OCI-LY3 (cell line): Measurements from ENCODE around the gene CTNNBL1.

Experiments
- EZH2phosphoT487 ChIP-seq: fragments of 200-600 bp; shearing (Covaris generic); IDR thresholded peaks from 2 replicates; pipeline ENCODE4 v1.6.1; 2018; ENCODE audit warnings: antibody characterized with exemption, mixed run types, low read depth
- TF ChIP-seq, protein P1 (sequence below): fragments of 200-600, 300-600 bp; sonication (generic); IDR thresholded peaks from 2 replicates; pipeline ENCODE4 v1.5.1; 2014; ENCODE audit warnings: antibody characterized with exemption, low read length, low read depth

DNA sequence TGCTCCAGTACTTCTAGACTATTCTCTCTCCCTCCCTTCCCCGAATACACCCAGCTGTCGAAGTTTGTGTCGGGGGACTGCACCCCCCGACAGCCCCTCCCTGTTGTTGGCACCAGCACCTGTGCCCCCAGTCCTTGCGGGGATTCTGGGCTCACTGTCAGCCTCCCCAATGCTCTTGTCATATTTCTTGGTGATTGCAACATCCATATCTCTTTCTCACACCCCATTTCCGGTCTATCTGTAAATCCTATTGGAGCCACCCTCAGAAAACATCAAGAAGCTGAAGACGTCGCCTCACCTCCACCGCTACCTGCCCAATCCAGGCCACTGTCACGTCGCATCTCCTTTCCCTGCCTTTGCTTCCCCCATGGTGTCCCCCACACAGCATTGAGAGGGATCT lies 176.5 kb downstream of the CTNNBL1 start:
- TF ChIP-seq, protein P1, sequence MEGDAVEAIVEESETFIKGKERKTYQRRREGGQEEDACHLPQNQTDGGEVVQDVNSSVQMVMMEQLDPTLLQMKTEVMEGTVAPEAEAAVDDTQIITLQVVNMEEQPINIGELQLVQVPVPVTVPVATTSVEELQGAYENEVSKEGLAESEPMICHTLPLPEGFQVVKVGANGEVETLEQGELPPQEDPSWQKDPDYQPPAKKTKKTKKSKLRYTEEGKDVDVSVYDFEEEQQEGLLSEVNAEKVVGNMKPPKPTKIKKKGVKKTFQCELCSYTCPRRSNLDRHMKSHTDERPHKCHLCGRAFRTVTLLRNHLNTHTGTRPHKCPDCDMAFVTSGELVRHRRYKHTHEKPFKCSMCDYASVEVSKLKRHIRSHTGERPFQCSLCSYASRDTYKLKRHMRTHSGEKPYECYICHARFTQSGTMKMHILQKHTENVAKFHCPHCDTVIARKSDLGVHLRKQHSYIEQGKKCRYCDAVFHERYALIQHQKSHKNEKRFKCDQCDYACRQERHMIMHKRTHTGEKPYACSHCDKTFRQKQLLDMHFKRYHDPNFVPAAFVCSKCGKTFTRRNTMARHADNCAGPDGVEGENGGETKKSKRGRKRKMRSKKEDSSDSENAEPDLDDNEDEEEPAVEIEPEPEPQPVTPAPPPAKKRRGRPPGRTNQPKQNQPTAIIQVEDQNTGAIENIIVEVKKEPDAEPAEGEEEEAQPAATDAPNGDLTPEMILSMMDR, result no peak
- no peak for TF ChIP-seq EZH2phosphoT487
